ENCODE results near the gene TMEM123. TPM values are rescaled to one million over a fixed set of nuclear protein-coding genes. Genes with fewer than 3 reads are reported as not detected.

The TMEM123 gene
- total and polyA plus RNA-seq, 4 experiments from 2014 or later = 383 to 839 (median 574) TPM

DNA sequence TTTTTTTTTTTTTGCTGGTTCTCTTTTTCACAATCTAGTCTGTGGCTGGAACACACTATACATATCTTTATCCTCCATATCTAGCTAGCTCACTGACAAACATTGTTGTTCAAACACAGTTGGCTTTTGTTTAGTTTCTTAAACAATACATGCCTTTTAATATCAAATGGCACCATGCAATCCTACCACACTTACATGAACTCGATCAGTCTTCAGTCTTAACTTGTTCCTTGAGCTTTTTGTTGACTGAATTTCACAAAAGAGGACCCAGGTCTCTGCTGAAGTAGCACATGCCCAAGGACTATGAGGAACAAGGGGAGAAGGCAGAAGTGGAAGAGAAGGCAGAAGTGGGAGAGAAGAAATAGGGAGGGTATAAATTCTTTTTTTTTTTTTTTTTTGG lies 25.5 kb downstream of the TMEM123 start:
- Mint-ChIP-seq H3K36me3 (peaks cover 37 to 65% of the 10 kb centered on the region in 2 donors), H3K4me1 (peaks cover 70 to 90% (median 79%) of the 10 kb centered on the region in 4 donors), H3K27ac (peak overlapping the region; percentile 67 to 93 (median 86)), H3K27me3 (no peaks in the 10 kb centered on the region), H3K4me3 (peak overlapping the region in 4 of 8 donors; percentile 40 to 80 (median 70)), H3K9me3 (peaks cover 0 to 3% (median 2%) of the 10 kb centered on the region in 8 donors)
- no peaks in the 10 kb centered on the region for H3K27me3 ChIP-seq (ENCODE audit: insufficient read depth, low read length)
- H3K36me3 ChIP-seq (ENCODE audit: insufficient read depth, low read length) = peaks cover 4% of the 10 kb centered on the region
- intact Hi-C loops (cut with micrococcal nuclease) = no loop called here
- no peaks in the 10 kb centered on the region for H3K9me3 ChIP-seq (ENCODE audit: control insufficient read depth in 1 of 2, low read length in 2 of 2)
- H3K4me1 ChIP-seq (ENCODE audit: insufficient read depth, low read length) = peaks cover 83% of the 10 kb centered on the region
- ChIA-PET POLR2A (ENCODE audit: partially characterized antibody) (interaction anchor here (1.2 to 1.4 kb wide), 2 partner anchors 22 to 34 kb away, joined by 4 to 5 read pairs; no protein-coding TSS in a partner anchor), CTCF (ENCODE audit: partially characterized antibody) (interaction anchor here (0.7 to 4.3 kb wide), 3 partner anchors 8 to 158 kb away, joined by 3 to 23 read pairs (median 7); no protein-coding TSS in a partner anchor)
- H3K4me3 ChIP-seq (ENCODE audit: low read length in 2 of 2) = no peak overlapping the region
- H3K27ac ChIP-seq (ENCODE audit: low read depth, low read length) = no peak overlapping the region
- no peak for DNase-seq

DNA sequence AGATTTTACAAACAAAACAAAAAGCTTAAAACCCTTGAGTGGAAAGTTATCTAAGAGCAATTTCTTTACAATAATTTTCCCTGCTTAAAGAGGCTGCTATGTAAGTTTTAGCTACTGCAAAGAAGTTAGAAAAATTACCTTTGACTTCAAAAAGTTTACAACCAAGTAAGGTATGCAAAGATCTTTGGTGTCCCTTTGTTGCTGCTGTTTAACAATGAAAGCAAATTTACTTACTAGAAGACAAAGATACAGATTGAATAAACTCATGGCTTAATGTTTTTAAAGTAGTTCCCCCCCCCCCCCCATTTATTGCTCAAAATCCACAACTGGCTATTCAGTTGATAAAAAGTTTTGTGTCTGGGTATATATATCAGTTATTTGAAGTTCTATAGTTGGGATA lies 26.0 kb downstream of the TMEM123 start:
- Mint-ChIP-seq H3K27me3 (no peaks in the 10 kb centered on the region), H3K36me3 (peaks cover 32 to 63% of the 10 kb centered on the region in 2 donors), H3K4me3 (peak overlapping the region in 1 of 8 donors; percentile 31), H3K27ac (peak overlapping the region in 2 of 7 donors; percentile 10 to 89), H3K4me1 (peaks cover 71 to 90% (median 80%) of the 10 kb centered on the region in 4 donors), H3K9me3 (no peaks in the 10 kb centered on the region)
- CTCF ChIA-PET (ENCODE audit: partially characterized antibody) = interaction anchor here (0.7 to 4.3 kb wide), 6 partner anchors 8 to 157 kb away, joined by 3 to 23 read pairs (median 6); no protein-coding TSS in a partner anchor
- H3K36me3 ChIP-seq (ENCODE audit: insufficient read depth, low read length) = peaks cover 4% of the 10 kb centered on the region
- H3K27ac ChIP-seq (ENCODE audit: low read depth, low read length) = no peak overlapping the region
- H3K4me3 ChIP-seq (ENCODE audit: low read length in 2 of 2) = no peak overlapping the region
- H3K9me3 ChIP-seq (ENCODE audit: control insufficient read depth in 1 of 2, low read length in 2 of 2) = no peaks in the 10 kb centered on the region
- H3K4me1 ChIP-seq (ENCODE audit: insufficient read depth, low read length) = peaks cover 87% of the 10 kb centered on the region
- POLR2A ChIA-PET (ENCODE audit: partially characterized antibody) = interaction anchor here (1.1 to 1.4 kb wide), 3 partner anchors 12 to 33 kb away, joined by 3 to 5 read pairs (median 4); no protein-coding TSS in a partner anchor
- no peak for DNase-seq
- intact Hi-C loops (cut with micrococcal nuclease) = no loop called here
- H3K27me3 ChIP-seq (ENCODE audit: insufficient read depth, low read length) = no peaks in the 10 kb centered on the region

- H3K4me3 Mint-ChIP-seq = peak overlapping the region in 4 of 8 donors; percentile 4 to 52 (median 10)
- H3K4me1 Mint-ChIP-seq = peaks cover 72 to 90% (median 80%) of the 10 kb centered on the region in 4 donors
- H3K27ac Mint-ChIP-seq = peak overlapping the region in 5 of 7 donors; percentile 18 to 75 (median 70)
- intact Hi-C loops (cut with micrococcal nuclease) = no loop called here
- ChIA-PET POLR2A (ENCODE audit: partially characterized antibody) (interaction anchor here (0.7 to 1.4 kb wide), 5 partner anchors 9 to 32 kb away, joined by 3 to 5 read pairs (median 4); no protein-coding TSS in a partner anchor), CTCF (ENCODE audit: partially characterized antibody) (interaction anchor here (0.8 to 4.3 kb wide), 6 partner anchors 9 to 83 kb away, joined by 3 to 23 read pairs (median 6); no protein-coding TSS in a partner anchor)
- H3K9me3 ChIP-seq (ENCODE audit: control insufficient read depth in 1 of 2, low read length in 2 of 2) = no peaks in the 10 kb centered on the region
- no peaks in the 10 kb centered on the region for H3K27me3 ChIP-seq (ENCODE audit: insufficient read depth, low read length)
- H3K27me3 Mint-ChIP-seq = no peaks in the 10 kb centered on the region
- H3K36me3 ChIP-seq (ENCODE audit: insufficient read depth, low read length) = peaks cover 4% of the 10 kb centered on the region
- no peak for DNase-seq
- no peak overlapping the region for H3K4me3 ChIP-seq (ENCODE audit: low read length in 2 of 2)
- H3K36me3 Mint-ChIP-seq = peaks cover 31 to 66% of the 10 kb centered on the region in 2 donors
- H3K27ac ChIP-seq (ENCODE audit: low read depth, low read length) = no peak overlapping the region
- H3K9me3 Mint-ChIP-seq = no peaks in the 10 kb centered on the region
- H3K4me1 ChIP-seq (ENCODE audit: insufficient read depth, low read length) = peaks cover 87% of the 10 kb centered on the region
Observed at GRCh38 chr11:102426000-102426399, 26.6 kb downstream of the TMEM123 start.

DNA sequence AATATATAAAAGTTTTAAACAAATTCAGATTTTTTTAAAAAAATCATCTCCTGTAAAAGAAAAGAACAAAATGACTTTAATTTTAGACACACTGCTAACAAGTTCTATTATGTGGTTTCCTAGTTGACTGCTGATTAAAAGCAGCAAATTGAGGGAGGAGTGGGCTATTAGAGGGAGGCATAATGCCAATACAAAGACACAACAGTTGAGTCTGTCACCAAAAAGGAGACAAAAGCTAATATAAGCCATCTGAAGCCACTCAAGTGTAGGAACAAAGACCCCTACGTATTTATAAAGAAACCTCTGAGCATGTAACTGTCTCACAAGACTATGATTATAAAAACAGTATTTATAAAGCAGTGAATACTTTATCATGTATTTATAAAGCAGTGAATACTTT lies 28.6 kb downstream of the TMEM123 start:
- DNase-seq = no peak
- Mint-ChIP-seq H3K9me3 (no peaks in the 10 kb centered on the region), H3K27ac (peak overlapping the region in 2 of 7 donors; percentile 20 to 63), H3K36me3 (peaks cover 30 to 52% of the 10 kb centered on the region in 2 donors), H3K27me3 (no peaks in the 10 kb centered on the region), H3K4me3 (peak overlapping the region in 1 of 8 donors; percentile 23), H3K4me1 (peaks cover 69 to 90% (median 78%) of the 10 kb centered on the region in 4 donors)
- intact Hi-C loops (cut with micrococcal nuclease) = loop anchor here (2.0 kb wide), 1 partner anchor 13 kb away; no protein-coding TSS in a partner anchor
- no peaks in the 10 kb centered on the region for H3K9me3 ChIP-seq (ENCODE audit: control insufficient read depth in 1 of 2, low read length in 2 of 2)
- no peaks in the 10 kb centered on the region for H3K27me3 ChIP-seq (ENCODE audit: insufficient read depth, low read length)
- POLR2A ChIA-PET (ENCODE audit: partially characterized antibody) = interaction anchor here (1.7 kb wide), 1 partner anchor 27 kb away, joined by 5 read pairs; no protein-coding TSS in a partner anchor
- peaks cover 4% of the 10 kb centered on the region for H3K36me3 ChIP-seq (ENCODE audit: insufficient read depth, low read length)
- H3K4me3 ChIP-seq (ENCODE audit: low read length in 2 of 2) = no peak overlapping the region
- no peak overlapping the region for H3K27ac ChIP-seq (ENCODE audit: low read depth, low read length)
- CTCF ChIA-PET (ENCODE audit: partially characterized antibody) = interaction anchor here (1.5 kb wide), 1 partner anchor 28 kb away, joined by 9 read pairs; no protein-coding TSS in a partner anchor
- H3K4me1 ChIP-seq (ENCODE audit: insufficient read depth, low read length) = peaks cover 87% of the 10 kb centered on the region

DNA sequence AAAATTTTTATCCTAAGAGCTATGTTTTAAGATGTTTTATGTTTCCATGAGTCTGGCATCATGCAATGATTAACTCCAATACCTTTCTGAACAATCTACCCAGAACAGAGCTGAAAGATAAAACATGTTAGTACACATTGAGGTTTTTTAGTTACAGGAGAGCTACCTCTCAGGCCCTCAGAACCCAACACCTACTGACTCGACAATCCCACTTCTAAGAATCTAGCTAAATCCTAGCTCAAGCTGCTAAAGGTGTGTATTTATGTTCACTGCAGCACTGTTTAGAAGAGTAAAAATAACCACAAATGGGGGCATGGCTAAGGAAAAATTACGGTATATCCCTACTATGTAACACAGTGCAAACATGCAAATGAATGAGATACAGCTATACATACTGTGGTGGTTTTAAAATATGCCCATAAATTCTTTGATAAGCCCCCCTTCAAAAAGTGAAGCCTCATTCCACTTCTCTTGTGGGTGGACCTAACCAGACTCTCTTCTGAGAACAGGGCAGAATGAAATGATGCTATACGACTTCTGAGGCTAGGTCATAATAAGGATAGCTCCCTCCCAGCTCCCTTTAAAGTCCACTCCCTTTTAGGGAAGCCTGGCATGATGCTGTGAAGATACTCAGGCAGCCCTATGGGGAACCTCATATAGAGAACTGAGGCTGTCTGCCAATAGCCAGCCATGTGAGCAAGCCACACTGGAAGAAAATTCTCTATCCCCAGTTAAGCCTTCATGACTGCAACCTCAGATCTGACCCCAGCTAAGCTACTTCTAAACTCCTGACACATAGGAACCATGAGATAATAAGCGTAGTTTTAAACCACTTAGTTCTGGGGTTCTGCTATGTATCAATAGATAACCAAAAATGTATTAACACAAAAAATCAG lies 29.5 kb downstream of the TMEM123 start:
- Mint-ChIP-seq H3K4me1 (peaks cover 73 to 93% (median 82%) of the 10 kb centered on the region in 4 donors), H3K9me3 (no peaks in the 10 kb centered on the region), H3K27me3 (no peaks in the 10 kb centered on the region), H3K4me3 (peak overlapping the region in 7 of 8 donors; percentile 1 to 75 (median 24)), H3K27ac (peak overlapping the region; percentile 52 to 88 (median 75)), H3K36me3 (peaks cover 39 to 52% of the 10 kb centered on the region in 2 donors)
- Histone ChIP-seq H3K4me3 (ENCODE audit: low read length in 2 of 2) (no peak overlapping the region), H3K4me1 (ENCODE audit: insufficient read depth, low read length) (peaks cover 90% of the 10 kb centered on the region), H3K27me3 (ENCODE audit: insufficient read depth, low read length) (no peaks in the 10 kb centered on the region), H3K36me3 (ENCODE audit: insufficient read depth, low read length) (no peaks in the 10 kb centered on the region), H3K27ac (ENCODE audit: low read depth, low read length) (no peak overlapping the region), H3K9me3 (ENCODE audit: control insufficient read depth in 1 of 2, low read length in 2 of 2) (no peaks in the 10 kb centered on the region)
- ChIA-PET CTCF (ENCODE audit: partially characterized antibody) (interaction anchor here (0.6 to 1.5 kb wide), 11 partner anchors 10 to 81 kb away, joined by 3 to 12 read pairs (median 4); no protein-coding TSS in a partner anchor), POLR2A (ENCODE audit: partially characterized antibody) (interaction anchor here (0.9 to 2.0 kb wide), 4 partner anchors 15 to 28 kb away, joined by 3 to 8 read pairs (median 4); no protein-coding TSS in a partner anchor)
- DNase-seq = no peak
- intact Hi-C loops (cut with micrococcal nuclease) = loop anchor here (2.0 kb wide), 1 partner anchor 14 kb away; no protein-coding TSS in a partner anchor

DNA sequence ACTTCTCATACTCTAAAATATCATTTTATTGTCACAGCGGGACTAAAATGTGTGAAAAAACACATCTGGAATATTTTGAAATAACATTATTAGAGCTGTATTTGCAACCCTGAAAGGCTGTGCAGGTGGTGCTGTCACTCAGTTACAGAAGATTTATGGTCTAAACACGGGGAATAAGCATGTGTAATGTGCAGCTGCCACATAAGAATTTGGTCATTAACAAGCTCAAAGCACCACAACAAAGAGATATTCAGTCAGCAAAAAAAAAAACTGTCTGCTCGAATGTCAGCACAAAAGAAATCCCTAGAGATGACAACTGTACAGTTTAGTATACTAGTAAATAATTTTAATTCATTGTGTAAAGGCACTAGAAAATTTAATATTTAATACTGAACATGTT lies 31.3 kb downstream of the TMEM123 start:
- no peak overlapping the region for H3K27ac ChIP-seq (ENCODE audit: low read depth, low read length)
- ChIA-PET POLR2A (ENCODE audit: partially characterized antibody) (interaction anchor here (0.9 to 1.8 kb wide), 4 partner anchors 14 to 30 kb away, joined by 3 to 5 read pairs (median 4); no protein-coding TSS in a partner anchor), CTCF (ENCODE audit: partially characterized antibody) (interaction anchor here (1.0 to 2.8 kb wide), 6 partner anchors 21 to 31 kb away, joined by 3 to 9 read pairs (median 4); no protein-coding TSS in a partner anchor)
- DNase-seq = peak in 4 of 5 donors; percentile 38 to 56 (median 46)
- H3K4me1 ChIP-seq (ENCODE audit: insufficient read depth, low read length) = peaks cover 98% of the 10 kb centered on the region
- Mint-ChIP-seq H3K36me3 (peaks cover 43 to 55% of the 10 kb centered on the region in 2 donors), H3K27ac (peak overlapping the region; percentile 13 to 88 (median 79)), H3K27me3 (no peaks in the 10 kb centered on the region), H3K4me1 (peaks cover 80 to 100% (median 90%) of the 10 kb centered on the region in 4 donors), H3K4me3 (peak overlapping the region in 4 of 8 donors; percentile 18 to 64 (median 44)), H3K9me3 (peaks cover 0 to 7% (median 0%) of the 10 kb centered on the region in 8 donors)
- intact Hi-C loops (cut with micrococcal nuclease) = no loop called here
- H3K36me3 ChIP-seq (ENCODE audit: insufficient read depth, low read length) = no peaks in the 10 kb centered on the region
- no peaks in the 10 kb centered on the region for H3K27me3 ChIP-seq (ENCODE audit: insufficient read depth, low read length)
- H3K4me3 ChIP-seq (ENCODE audit: low read length in 2 of 2) = no peak overlapping the region
- H3K9me3 ChIP-seq (ENCODE audit: control insufficient read depth in 1 of 2, low read length in 2 of 2) = no peaks in the 10 kb centered on the region
